K562 (cell line): ENCODE data around the gene HOXB1. TPM values are rescaled to one million over a fixed set of nuclear protein-coding genes. Genes with fewer than 3 reads are reported as not detected.

ENCODE experiments used
- ATF7 ChIP-seq: fragments of 450-650 bp; IDR thresholded peaks from 2 replicates; pipeline ENCODE4 v1.7.1; 2014; ENCODE audit warnings: mild to moderate bottlenecking, moderate library complexity
- EP400 ChIP-seq: fragments of 450-650 bp; IDR thresholded peaks from 2 replicates; pipeline ENCODE4 v1.6.1; 2017; ENCODE audit warnings: antibody characterized with exemption, mild to moderate bottlenecking, moderate library complexity
- IFI16 ChIP-seq: fragments of 250-450 bp; sonication (Bioruptor Pico); IDR thresholded peaks from 2 replicates; pipeline ENCODE4 v2.1.2; 2022; ENCODE audit warnings: mild to moderate bottlenecking, inconsistent platforms
- KDM1A ChIP-seq, 2 experiments: fragments of 450-650 bp; IDR thresholded peaks; 2 replicates each; pipeline ENCODE4 v1.6.1; 2016; ENCODE audit warnings: mild to moderate bottlenecking in 2 of 2
- KDM2B ChIP-seq: fragments of 250-450 bp; sonication (Bioruptor Pico); IDR thresholded peaks from 2 replicates; pipeline ENCODE4 v1.8.0; 2021; ENCODE audit warnings: mild to moderate bottlenecking, moderate library complexity
- LCOR ChIP-seq: sonication (generic); formaldehyde crosslinking; IDR thresholded peaks from 2 replicates; pipeline ENCODE4 v1.8.0; 2022; ENCODE audit warnings: mild to moderate bottlenecking, missing genetic modification reagents
- MYNN ChIP-seq, 2 experiments: sonication (generic); formaldehyde crosslinking in 1 of 2; IDR thresholded peaks; 2 replicates each; pipeline versions ENCODE4 v1.5.0 to v1.6.1; 2016 to 2020; ENCODE audit warnings: antibody characterized with exemption in 1 of 2, missing genetic modification reagents in 1 of 2
- NELFE ChIP-seq: IDR thresholded peaks from 2 replicates; pipeline ENCODE4 v1.6.1; 2011; ENCODE audit warnings: mild to moderate bottlenecking; ENCODE audit not compliant: insufficient read depth, insufficient read length
- POLR3A ChIP-seq: IDR thresholded peaks from 2 replicates; pipeline ENCODE4 v1.6.1; 2011; ENCODE audit warnings: borderline replicate concordance, mild to moderate bottlenecking, moderate library complexity; ENCODE audit not compliant: insufficient read length, insufficient read depth; ENCODE audit errors: extremely low read depth
- REST ChIP-seq, 2 experiments: fragments of 450-650 bp; formaldehyde crosslinking in 1 of 2; IDR thresholded peaks; 2 replicates each; pipeline versions ENCODE4 v1.4.0 to v1.6.1; 2014 to 2020; ENCODE audit warnings: mild to moderate bottlenecking in 2 of 2, borderline replicate concordance in 1 of 2, low read depth in 1 of 2
- TEAD1 ChIP-seq, 2 experiments: fragments of 450-650 bp in 1 of 2; sonication (generic) in 1 of 2; formaldehyde crosslinking; IDR thresholded peaks; 2 replicates each; pipeline versions ENCODE4 v1.4.0 to v1.8.0; 2020 to 2022; ENCODE audit warnings: mild to moderate bottlenecking in 2 of 2, missing genetic modification reagents in 1 of 2
- ZNF217 ChIP-seq: sonication (generic); formaldehyde crosslinking; IDR thresholded peaks from 2 replicates; pipeline ENCODE4 v1.8.0; 2022; ENCODE audit warnings: mild to moderate bottlenecking, missing genetic modification reagents
- ZNF398 ChIP-seq: fragments of 250-450 bp; sonication (Bioruptor Pico); IDR thresholded peaks from 2 replicates; pipeline ENCODE4 v1.8.0; 2021; ENCODE audit warnings: moderate library complexity, mild to moderate bottlenecking, inconsistent platforms
- ZNF518B ChIP-seq: fragments of 250-450 bp; sonication (Bioruptor Pico); IDR thresholded peaks from 2 replicates; pipeline ENCODE4 v1.5.0; 2021; ENCODE audit warnings: mild to moderate bottlenecking, moderate library complexity
- polyA plus RNA-seq, 8 experiments: library from polyadenylated mRNA; depleted of rRNA in 4 of 8; stranded (reverse) in 5 of 8; unstranded in 3 of 8; fragments of >200 nt; fragmentation: Nextera tagmentation in 2 of 8; fragmentation: Illumina TruSeq in 1 of 8; extraction: Ambion mirVana in 2 of 8; extraction: Trizol in 1 of 8; gene quantifications; 2 replicates each; pipeline versions ENCODE4 v1.2.1 to v1.2.3, GENCODE V29; 2011 to 2014; ENCODE audit warnings: inconsistent platforms in 1 of 8, missing spikeins in 1 of 8
- total RNA-seq, 7 experiments: library from RNA; depleted of rRNA in 6 of 7; stranded (reverse); fragments of >200 nt in 6 of 7; fragmentation: Illumina TruSeq in 2 of 7; extraction: Trizol in 2 of 7; gene quantifications; 2 replicates each; pipeline versions ENCODE4 v1.2.1 to v1.2.3, GENCODE V29; 2011 to 2021; ENCODE audit warnings: low replicate concordance in 1 of 7

The HOXB1 gene
- total and polyA plus RNA-seq, 9 of the 15 experiments (the other 6 are each of a cell fraction or from before 2014, with no cell fraction given), result 0.04 TPM; not detected in 8

DNA sequence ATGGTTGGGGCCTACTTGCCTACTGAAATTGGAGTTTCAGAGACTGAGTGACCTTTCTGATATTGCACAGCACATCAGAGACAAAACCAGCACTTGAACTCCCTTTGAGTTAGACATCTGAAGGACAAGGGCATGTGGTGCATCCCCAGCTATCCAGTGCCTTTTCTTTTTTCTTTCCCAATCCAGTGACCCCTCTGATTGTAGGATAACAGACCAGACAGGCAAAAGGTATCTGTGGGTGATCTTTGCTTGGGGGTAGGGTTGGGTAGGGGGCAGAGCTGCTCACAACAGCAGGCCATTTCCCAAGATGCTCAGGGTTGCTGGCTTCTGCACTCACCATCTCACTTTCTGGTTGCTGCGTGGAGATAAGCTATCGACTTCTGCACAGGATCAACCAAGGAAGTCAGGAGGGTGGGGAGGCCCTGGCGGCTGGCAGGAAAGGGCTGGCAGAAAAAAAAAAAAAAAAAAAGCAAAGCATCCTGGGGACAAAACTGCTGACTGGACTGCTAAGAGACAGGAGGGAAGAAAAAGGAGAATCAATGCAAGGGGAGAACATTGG, 42.2 kb downstream of the HOXB1 start (continued):
- TF ChIP-seq ZNF398, result no peak
- no peak for TF ChIP-seq LCOR (CRISPR knock-in tag)
- peak; percentile 38; the same call in 1 of the 2 replicates for TF ChIP-seq EP400
- no peak for TF ChIP-seq KDM2B (CRISPR knock-in tag)
- no peak for TF ChIP-seq ZNF217 (CRISPR knock-in tag)
- peak; percentile 88 for TF ChIP-seq MYNN (IDR thresholded peaks at IDR 0.05)
- TF ChIP-seq MYNN (CRISPR knock-in tag; IDR thresholded peaks at IDR 0.05), result no peak
- no peak for TF ChIP-seq NELFE
- peak; percentile 43 to 79 for TF ChIP-seq KDM1A (IDR thresholded peaks at IDR 0.05)
- 0 out of 2 replicates have a peak, but pooled peaks have one; percentile 20 for TF ChIP-seq ATF7
- no peak for TF ChIP-seq IFI16 (CRISPR knock-in tag)
- no peak for TF ChIP-seq POLR3A
- TF ChIP-seq REST (IDR thresholded peaks at IDR 0.05; ENCODE audit: borderline replicate concordance), result no peak
- 0 out of 2 replicates have a peak, but pooled peaks have one; percentile 21 for TF ChIP-seq REST (CRISPR knock-in tag; IDR thresholded peaks at IDR 0.05; ENCODE audit: low read depth)
- TF ChIP-seq ZNF518B (CRISPR knock-in tag), result no peak
- TF ChIP-seq TEAD1 (CRISPR knock-in tag; IDR thresholded peaks at IDR 0.05), result 0 out of 4 replicates have a peak, but pooled peaks of 1 of the 2 experiments have one; percentile 23
